GM10266 (cell line): ENCODE data around the gene CYP2R1.
A peak's percentile ranks its signal among the peaks of the same experiment; 100 is the strongest.
"Not testable (repeated sequence)": the region's sequence is repeated elsewhere in the genome, so short reads cannot be mapped to it uniquely, and the experiment has no call there.

Experiments
- DNase-seq: peaks from one replicate; pipeline ENCODE4 v3.0.0; 2012; ENCODE audit errors: extremely low spot score
- CTCF ChIP-seq: IDR thresholded peaks from 2 replicates; pipeline ENCODE4 v1.5.1; 2012; ENCODE audit warnings: mild to moderate bottlenecking, low read depth; ENCODE audit not compliant: control insufficient read depth, insufficient read depth; ENCODE audit errors: missing control alignments

CYP2R1 gene

GRCh38 chr11:14892577-14892976 lies 546 bp upstream of the CYP2R1 start:
- TF ChIP-seq CTCF = no peak
- DNase-seq = no peak

- no peak for TF ChIP-seq CTCF
- peak; percentile 79 for DNase-seq
Observed at GRCh38 chr11:14891143-14892035, 642 bp downstream of the CYP2R1 start.

GRCh38 chr11:14886513-14886912 lies 5.5 kb downstream of the CYP2R1 start:
- TF ChIP-seq CTCF = no peak
- DNase-seq = no peak

GRCh38 chr11:14884667-14885273 lies 7.3 kb downstream of the CYP2R1 start:
- no peak for TF ChIP-seq CTCF
- no peak for DNase-seq

GRCh38 chr11:14883683-14884082 lies 8.3 kb downstream of the CYP2R1 start:
- DNase-seq = not testable (repeated sequence)

- DNase-seq = no peak
- TF ChIP-seq CTCF = no peak
Observed at GRCh38 chr11:14882196-14882595, 9.8 kb downstream of the CYP2R1 start.

- no peak for DNase-seq
- TF ChIP-seq CTCF = no peak
Observed at GRCh38 chr11:14881576-14882193, 10.3 kb downstream of the CYP2R1 start.
